Activated CD4-positive, alpha-beta T cell treated with anti-CD3 and anti-CD28 coated beads for 24 hours (primary cell): Measurements from ENCODE around the gene ITFG2.
A peak's percentile ranks its signal among the peaks of the same experiment; 100 is the strongest.
"Not testable (repeated sequence)": the region's sequence is repeated elsewhere in the genome, so short reads cannot be mapped to it uniquely, and the experiment has no call there.

Experiments used
- DNase-seq, 2 donors: peaks; one replicate each; pipeline ENCODE4 v3.0.0-alpha.2; 2020; ENCODE audit warnings: low read depth in 2 of 2

ITFG2 gene

GRCh38 chr12:2812290-2813213 lies at the start of gene ITFG2:
TSS of gene ITFG2 (plus strand) at chr12:2812668. CDS start at chr12:2812761, 93 bp downstream.
- peak; percentile 94 to 95 for DNase-seq

GRCh38 chr12:2764398-2764797 lies 48.1 kb upstream of the ITFG2 start:
- DNase-seq = no peak

GRCh38 chr12:2765052-2765451 lies 47.4 kb upstream of the ITFG2 start:
- DNase-seq = no peak

- DNase-seq = no peak
Measured at GRCh38 chr12:2765608-2766007, 46.9 kb upstream of the ITFG2 start.

GRCh38 chr12:2768224-2768961 lies 44.1 kb upstream of the ITFG2 start:
- DNase-seq = no peak

GRCh38 chr12:2769866-2770533 lies 42.5 kb upstream of the ITFG2 start:
- no peak for DNase-seq

- DNase-seq = not testable (repeated sequence)
Measured at GRCh38 chr12:2770544-2770943, 41.9 kb upstream of the ITFG2 start.

- DNase-seq = no peak
Measured at GRCh38 chr12:2772370-2772769, 40.1 kb upstream of the ITFG2 start.

- no peak for DNase-seq
Measured at GRCh38 chr12:2773199-2773875, 39.1 kb upstream of the ITFG2 start.

GRCh38 chr12:2775431-2775830 lies 37.0 kb upstream of the ITFG2 start:
- no peak for DNase-seq

GRCh38 chr12:2776129-2776806 lies 36.2 kb upstream of the ITFG2 start:
- no peak for DNase-seq

- DNase-seq = no peak
Measured at GRCh38 chr12:2779281-2779680, 33.2 kb upstream of the ITFG2 start.

GRCh38 chr12:2783936-2784600 lies 28.4 kb upstream of the ITFG2 start:
- DNase-seq = peak; percentile 23 to 43

- DNase-seq = no peak
Measured at GRCh38 chr12:2785017-2785416, 27.5 kb upstream of the ITFG2 start.

GRCh38 chr12:2791089-2791488 lies 21.4 kb upstream of the ITFG2 start:
- DNase-seq = no peak

- no peak for DNase-seq
Measured at GRCh38 chr12:2792671-2793500, 19.6 kb upstream of the ITFG2 start.

- DNase-seq = no peak
Measured at GRCh38 chr12:2793561-2793960, 18.9 kb upstream of the ITFG2 start.

- peak in 1 of 2 donors; percentile 11 for DNase-seq
Measured at GRCh38 chr12:2794191-2794735, 18.2 kb upstream of the ITFG2 start.

- DNase-seq = peak; percentile 84 to 87
Measured at GRCh38 chr12:2794736-2795289, 17.7 kb upstream of the ITFG2 start, which contains the start of gene FKBP4. TSS of gene FKBP4 (plus strand) at chr12:2794970. CDS start at chr12:2795140, 170 bp downstream.
